ENCODE data around the gene NPAS2.

- TF ChIP-seq CTCF (conservative IDR thresholded peaks at IDR 0.05), result no peak
- TF ChIP-seq ZFX (IDR thresholded peaks at IDR 0.05), result no peak
Observed at GRCh38 chr2:101032084-101032776, 212.3 kb downstream of the NPAS2 start.

Measured in C4-2B (cell line).